ENCODE data around the gene PTPN22. TPM values are rescaled to one million over a fixed set of nuclear protein-coding genes. Genes with fewer than 3 reads are reported as not detected.

The PTPN22 gene
- total and polyA plus RNA-seq, 9 of the 15 experiments (the other 6 are each of a cell fraction or from before 2014, with no cell fraction given): 0.45 to 4.6 (median 1.1) TPM

GRCh38 chr1:113905435-113905861 is 33.9 kb upstream of the PTPN22 start (continued):
- TF ChIP-seq MXD1 (CRISPR knock-in tag; IDR thresholded peaks at IDR 0.05; ENCODE audit: borderline replicate concordance, poor library complexity, severe bottlenecking) (peak; percentile 54), PML (IDR thresholded peaks at IDR 0.05; ENCODE audit: low read length) (0 out of 2 replicates have a peak, but pooled peaks have one; percentile 13), RNF2 (IDR thresholded peaks at IDR 0.05) (no peak; the same call in 1 of the 2 replicates), EHMT2 (IDR thresholded peaks at IDR 0.05) (no peak), MBD2 (IDR thresholded peaks at IDR 0.05; ENCODE audit: borderline replicate concordance, low read depth) (no peak), ELF2 (CRISPR knock-in tag; IDR thresholded peaks at IDR 0.05) (no peak), PRPF4 (IDR thresholded peaks at IDR 0.05; ENCODE audit: insufficient read depth, low read depth, low read length, poor library complexity, severe bottlenecking) (no peak), CCAR2 (IDR thresholded peaks at IDR 0.05; ENCODE audit: low read depth, low read length) (no peak), MLLT1 (IDR thresholded peaks at IDR 0.05) (no peak)

All from K562 (cell line).